Keratinocyte (primary cell): ENCODE results near the gene WNT6.

Source experiments
- EZH2 ChIP-seq: IDR thresholded peaks from one replicate; pipeline ENCODE4 v1.6.1; 2012; ENCODE audit warnings: inconsistent platforms, mild to moderate bottlenecking, low read length, moderate library complexity
- TF ChIP-seq, protein P1 (sequence below), 3 experiments: IDR thresholded peaks in 1 of 3; conservative IDR thresholded peaks in 1 of 3; optimal IDR thresholded peaks in 1 of 3; 2 replicates in 2 of 3; 3 replicates in 1 of 3; pipeline versions ENCODE3 to v1.5.1; 2011; ENCODE audit warnings: low read length in 3 of 3, mild to moderate bottlenecking in 3 of 3, moderate library complexity in 2 of 3, control low read depth in 1 of 3, inconsistent platforms in 1 of 3; ENCODE audit not compliant: insufficient read depth in 2 of 3; ENCODE audit errors: extremely low read depth in 1 of 3

DNA sequence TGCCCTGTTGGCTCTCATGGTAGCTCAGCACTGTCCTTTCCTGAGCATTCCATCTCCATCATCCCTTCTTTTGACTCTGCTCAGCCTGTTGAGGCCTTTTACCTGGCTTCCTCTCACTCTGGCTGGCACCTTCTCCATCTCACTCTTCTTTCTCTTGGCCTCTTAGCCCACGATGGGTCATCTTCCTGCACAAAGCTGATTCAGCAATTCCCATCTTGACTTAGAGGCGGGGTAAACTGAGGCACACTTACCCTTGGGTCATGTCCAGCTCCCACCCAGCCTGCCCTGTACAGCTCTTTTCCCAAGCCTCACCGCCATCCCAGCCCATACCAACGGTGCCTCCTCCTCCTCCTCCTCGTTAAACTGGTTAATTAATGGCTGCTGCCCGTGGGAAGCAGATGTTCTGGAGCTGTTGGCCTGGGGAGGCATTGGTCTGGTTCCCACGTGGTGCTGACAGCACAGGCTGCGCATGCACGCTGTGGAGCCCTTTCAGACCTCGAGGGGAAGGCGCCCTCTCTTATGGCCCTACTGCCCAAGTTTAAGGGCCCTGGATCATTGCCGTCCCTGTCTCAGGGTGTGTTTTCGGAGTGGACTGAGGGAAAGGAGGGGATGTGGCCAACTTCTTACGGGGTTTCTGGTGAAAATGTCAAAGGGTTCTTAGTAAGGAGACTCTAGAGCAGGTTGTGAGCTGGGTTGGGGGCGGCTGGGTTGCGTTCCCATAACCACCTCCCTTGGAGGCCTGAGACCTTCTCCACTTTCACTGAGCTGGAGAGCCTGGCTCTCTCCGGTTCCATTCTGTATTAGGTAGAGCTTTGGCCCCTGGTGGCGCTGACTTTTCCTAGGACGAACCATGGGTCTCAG lies 31.9 kb downstream of the WNT6 start:
- TF ChIP-seq, protein P1, sequence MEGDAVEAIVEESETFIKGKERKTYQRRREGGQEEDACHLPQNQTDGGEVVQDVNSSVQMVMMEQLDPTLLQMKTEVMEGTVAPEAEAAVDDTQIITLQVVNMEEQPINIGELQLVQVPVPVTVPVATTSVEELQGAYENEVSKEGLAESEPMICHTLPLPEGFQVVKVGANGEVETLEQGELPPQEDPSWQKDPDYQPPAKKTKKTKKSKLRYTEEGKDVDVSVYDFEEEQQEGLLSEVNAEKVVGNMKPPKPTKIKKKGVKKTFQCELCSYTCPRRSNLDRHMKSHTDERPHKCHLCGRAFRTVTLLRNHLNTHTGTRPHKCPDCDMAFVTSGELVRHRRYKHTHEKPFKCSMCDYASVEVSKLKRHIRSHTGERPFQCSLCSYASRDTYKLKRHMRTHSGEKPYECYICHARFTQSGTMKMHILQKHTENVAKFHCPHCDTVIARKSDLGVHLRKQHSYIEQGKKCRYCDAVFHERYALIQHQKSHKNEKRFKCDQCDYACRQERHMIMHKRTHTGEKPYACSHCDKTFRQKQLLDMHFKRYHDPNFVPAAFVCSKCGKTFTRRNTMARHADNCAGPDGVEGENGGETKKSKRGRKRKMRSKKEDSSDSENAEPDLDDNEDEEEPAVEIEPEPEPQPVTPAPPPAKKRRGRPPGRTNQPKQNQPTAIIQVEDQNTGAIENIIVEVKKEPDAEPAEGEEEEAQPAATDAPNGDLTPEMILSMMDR (optimal IDR thresholded peaks at IDR 0.05 in 1 of 3, IDR thresholded peaks at IDR 0.05 in 1 of 3, conservative IDR thresholded peaks at IDR 0.05 in 1 of 3; ENCODE audit: extremely low read depth in 1 of 3, insufficient read depth in 2 of 3, low read length in 3 of 3) = no peak
- no peak for TF ChIP-seq EZH2
